ENCODE data around the gene DROSHA. TPM values are rescaled to one million over a fixed set of nuclear protein-coding genes. Genes with fewer than 3 reads are reported as not detected.

The DROSHA gene
- total RNA-seq, 1 experiment from 2014 or later = 73.5 TPM

- TF ChIP-seq SP1 (IDR thresholded peaks at IDR 0.05; ENCODE audit: low read depth) = no peak
- TF ChIP-seq ZFX (IDR thresholded peaks at IDR 0.05) = no peak
- TF ChIP-seq EGR1 (IDR thresholded peaks at IDR 0.05; ENCODE audit: low read depth) = no peak
- no peak for TF ChIP-seq SIN3A (IDR thresholded peaks at IDR 0.05; ENCODE audit: low read depth)
- TF ChIP-seq SRF (IDR thresholded peaks at IDR 0.05; ENCODE audit: low read depth) = no peak
- no peak for TF ChIP-seq CBX3 (IDR thresholded peaks at IDR 0.05; ENCODE audit: low read depth)
These were observed 31.6 kb downstream of the DROSHA start (continued) for GRCh38 chr5:31500256-31500655.

GRCh38 chr5:31496891-31497290 is 35.0 kb downstream of the DROSHA start:
- Histone ChIP-seq H3K9me2 (ENCODE audit: insufficient read depth) (no peaks in the 10 kb centered on the region), H3K4me2 (ENCODE audit: low read length) (no peak overlapping the region), H2AFZ (ENCODE audit: low read depth, low read length, poor library complexity, severe bottlenecking) (no peak overlapping the region), H4K20me1 (ENCODE audit: insufficient read depth) (no peaks in the 10 kb centered on the region), H3K9ac (ENCODE audit: low read length) (no peak overlapping the region), H3K4me3 (replicated peaks in 1 of 2; ENCODE audit: low read depth in 1 of 2, low read length in 2 of 2) (no peak overlapping the region), H3K9me3 (ENCODE audit: control insufficient read depth in 1 of 2, insufficient read depth in 1 of 2, low read depth in 1 of 2, low read length in 2 of 2) (no peaks in the 10 kb centered on the region), H3K27me3 (ENCODE audit: insufficient read depth, low read length) (no peaks in the 10 kb centered on the region), H3K36me3 (ENCODE audit: control insufficient read depth in 1 of 2, insufficient read depth in 2 of 2, low read length in 2 of 2) (peaks cover 23 to 39% of the 10 kb centered on the region in 2 experiments), H3K27ac (ENCODE audit: low read depth, low read length) (no peak overlapping the region), H3K79me2 (ENCODE audit: insufficient read depth, low read length) (no peaks in the 10 kb centered on the region), H3K4me1 (ENCODE audit: control insufficient read depth in 1 of 2, insufficient read depth in 2 of 2, low read length in 2 of 2) (no peaks in the 10 kb centered on the region)
- DNase-seq (ENCODE audit: low read depth, low spot score) (no peak), ATAC-seq (no peak)
- RAD21 ChIA-PET (ENCODE audit: low non-redundant PET in 1 of 2, low total read pairs in 2 of 2, uncharacterized antibody in 2 of 2, unreplicated experiment in 2 of 2) = no interaction called here
- BruUV-seq (replicated peaks) = no TSS peak
- intact Hi-C loops (cut with micrococcal nuclease) = no loop called here
- POLR2A ChIA-PET = no interaction called here
- TF ChIP-seq ZBTB33 (IDR thresholded peaks at IDR 0.05; ENCODE audit: extremely low read depth, insufficient replicate concordance, low read length) (no peak), SRF (IDR thresholded peaks at IDR 0.05; ENCODE audit: low read depth) (no peak), CTCF (IDR thresholded peaks at IDR 0.05 in 2 of 3, conservative IDR thresholded peaks at IDR 0.05 in 1 of 3; ENCODE audit: borderline replicate concordance in 1 of 3, insufficient read depth in 1 of 3, low read depth in 2 of 3, low read length in 2 of 3) (no peak), EZH2 (IDR thresholded peaks at IDR 0.05) (no peak), MAX (IDR thresholded peaks at IDR 0.05) (no peak), POLR2AphosphoS5 (IDR thresholded peaks at IDR 0.05; ENCODE audit: low read depth, low read length) (no peak), ZFX (IDR thresholded peaks at IDR 0.05) (no peak), POLR2A (IDR thresholded peaks at IDR 0.05; ENCODE audit: borderline replicate concordance, extremely low read depth, insufficient read depth, insufficient read length) (no peak), CEBPB (IDR thresholded peaks at IDR 0.05; ENCODE audit: low read depth) (no peak), JUND (IDR thresholded peaks at IDR 0.05) (no peak), FOSL1 (IDR thresholded peaks at IDR 0.05; ENCODE audit: low read depth) (no peak), EZH2phosphoT487 (IDR thresholded peaks at IDR 0.05; ENCODE audit: borderline replicate concordance) (no peak), RAD21 (IDR thresholded peaks at IDR 0.05; ENCODE audit: low read depth) (no peak), SIN3A (IDR thresholded peaks at IDR 0.05; ENCODE audit: low read depth) (no peak), EGR1 (IDR thresholded peaks at IDR 0.05; ENCODE audit: low read depth) (no peak)
- CTCF ChIA-PET = no interaction called here
